ENCODE results near the gene UMODL1. TPM values are rescaled to one million over a fixed set of nuclear protein-coding genes. Genes with fewer than 3 reads are reported as not detected.

UMODL1 gene
- total RNA-seq, 1 experiment from 2014 or later, result 0.18 TPM

- TF ChIP-seq REST (IDR thresholded peaks at IDR 0.05; ENCODE audit: insufficient read depth in 1 of 2, low read depth in 2 of 2, low read length in 1 of 2) (no peak), SIN3A (IDR thresholded peaks at IDR 0.05; ENCODE audit: borderline replicate concordance, insufficient read depth, low read depth, low read length) (no peak), CTCF (IDR thresholded peaks at IDR 0.05) (no peak), TCF7L2 (IDR thresholded peaks at IDR 0.05; ENCODE audit: low read depth, low read length) (no peak), POLR2AphosphoS5 (IDR thresholded peaks at IDR 0.05; ENCODE audit: low read depth, low read length) (no peak)
- no peaks in the 10 kb centered on the region for H3K27me3 ChIP-seq (ENCODE audit: control insufficient read depth, insufficient read depth, low read length)
- ChIA-PET POLR2A (no interaction called here), CTCF (no interaction called here)
- DNase-seq (ENCODE audit: low read depth, low spot score), result no peak
- H3K36me3 ChIP-seq (ENCODE audit: control insufficient read depth, insufficient read depth, low read length), result no peaks in the 10 kb centered on the region
- H3K4me3 ChIP-seq (ENCODE audit: low read depth in 2 of 2, low read length in 2 of 2), result no peak overlapping the region
- intact Hi-C loops (cut with micrococcal nuclease; ENCODE audit: unreplicated experiment) (loop anchor here (10.0 kb wide), 2 partner anchors 72 to 172 kb away; no protein-coding TSS in a partner anchor), in situ Hi-C loops (cut with HindIII; ENCODE audit: low pct_unique_long_range_greater_than_20kb, low sequenced_read_pairs) (no loop called here)
- no peak overlapping the region for H3K27ac ChIP-seq (ENCODE audit: low read length)
- H3K4me1 ChIP-seq (ENCODE audit: control insufficient read depth, insufficient read depth, low read length), result no peaks in the 10 kb centered on the region
- no peak for ATAC-seq
- H3K9me3 ChIP-seq (ENCODE audit: control insufficient read depth, insufficient read depth, low read depth, low read length), result no peaks in the 10 kb centered on the region
- BruUV-seq (replicated peaks), result no TSS peak
Observed at GRCh38 chr21:42106425-42106824, 35.3 kb downstream of the UMODL1 start.

GRCh38 chr21:42107177-42107880 is 36.2 kb downstream of the UMODL1 start:
- H3K9me3 ChIP-seq (ENCODE audit: control insufficient read depth, insufficient read depth, low read depth, low read length), result no peaks in the 10 kb centered on the region
- ATAC-seq (peak; percentile 67), DNase-seq (ENCODE audit: low read depth, low spot score) (no peak)
- H3K4me3 ChIP-seq (ENCODE audit: low read depth in 2 of 2, low read length in 2 of 2), result no peak overlapping the region
- in situ Hi-C loops (cut with HindIII; ENCODE audit: low pct_unique_long_range_greater_than_20kb, low sequenced_read_pairs), result no loop called here
- no peaks in the 10 kb centered on the region for H3K36me3 ChIP-seq (ENCODE audit: control insufficient read depth, insufficient read depth, low read length)
- no peaks in the 10 kb centered on the region for H3K27me3 ChIP-seq (ENCODE audit: control insufficient read depth, insufficient read depth, low read length)
- TF ChIP-seq POLR2AphosphoS5 (IDR thresholded peaks at IDR 0.05; ENCODE audit: low read depth, low read length), result no peak
- no peak for TF ChIP-seq CTCF (IDR thresholded peaks at IDR 0.05)
- TF ChIP-seq TCF7L2 (IDR thresholded peaks at IDR 0.05; ENCODE audit: low read depth, low read length), result no peak
- TF ChIP-seq REST (IDR thresholded peaks at IDR 0.05; ENCODE audit: insufficient read depth in 1 of 2, low read depth in 2 of 2, low read length in 1 of 2), result no peak
- no peak for TF ChIP-seq SIN3A (IDR thresholded peaks at IDR 0.05; ENCODE audit: borderline replicate concordance, insufficient read depth, low read depth, low read length)
- H3K4me1 ChIP-seq (ENCODE audit: control insufficient read depth, insufficient read depth, low read length), result no peaks in the 10 kb centered on the region
- POLR2A ChIA-PET, result no interaction called here
- CTCF ChIA-PET, result interaction anchor here (0.6 to 1.7 kb wide), 7 partner anchors 10 to 174 kb away, joined by 3 to 7 read pairs (median 4); no protein-coding TSS in a partner anchor
- no peak overlapping the region for H3K27ac ChIP-seq (ENCODE audit: low read length)
- no TSS peak for BruUV-seq (replicated peaks)
- intact Hi-C loops (cut with micrococcal nuclease; ENCODE audit: unreplicated experiment), result loop anchor here (10.0 kb wide), 2 partner anchors 73 to 173 kb away; no protein-coding TSS in a partner anchor
